ENCODE results near the gene MARK1.

- no peak for TF ChIP-seq FOS (IDR thresholded peaks at IDR 0.05; ENCODE audit: borderline replicate concordance, extremely low read depth, insufficient read length)
- TF ChIP-seq E2F4 (IDR thresholded peaks at IDR 0.05; ENCODE audit: low read depth, low read length), result no peak
- no peak for TF ChIP-seq POLR2A (IDR thresholded peaks at IDR 0.05; ENCODE audit: low read depth, low read length)
- no peak for TF ChIP-seq CTCF (IDR thresholded peaks at IDR 0.05 in 2 of 3, conservative IDR thresholded peaks at IDR 0.05 in 1 of 3; ENCODE audit: control insufficient read depth in 2 of 3, extremely low read depth in 1 of 3, insufficient read depth in 1 of 3, low read depth in 3 of 3, low read length in 3 of 3)
- no peak for TF ChIP-seq MTA3 (IDR thresholded peaks at IDR 0.05; ENCODE audit: borderline replicate concordance, low read length)
- TF ChIP-seq CEBPB (IDR thresholded peaks at IDR 0.05; ENCODE audit: borderline replicate concordance in 1 of 2, low read depth in 2 of 2, low read length in 2 of 2), result no peak
- no peak for TF ChIP-seq SIN3A (IDR thresholded peaks at IDR 0.05; ENCODE audit: low read depth, low read length)
- TF ChIP-seq SP1 (IDR thresholded peaks at IDR 0.05; ENCODE audit: low read depth, low read length), result no peak
- TF ChIP-seq MAX (IDR thresholded peaks at IDR 0.05; ENCODE audit: low read depth, low read length), result no peak
Observed at GRCh38 chr1:220513834-220514233, 14.1 kb upstream of the MARK1 start.

All from GM12878 (cell line).